HUDEP-2 (cell line): ENCODE results near the gene SYNPO2L.
A peak's percentile ranks its signal among the peaks of the same experiment; 100 is the strongest.
"Not testable (repeated sequence)": the region's sequence is repeated elsewhere in the genome, so short reads cannot be mapped to it uniquely, and the experiment has no call there.

Experiments used
- DNase-seq, 76 experiments: peaks; one replicate each; lab custom pipeline; 2025; ENCODE audit not compliant: unreplicated experiment in 76 of 76; lab: John Stamatoyannopoulos, UW

The SYNPO2L gene

GRCh38 chr10:73655990-73656298 lies at the start of gene SYNPO2L:
Gene SYNPO2L, minus strand, starts transcription at chr10:73656029. Its CDS starts 107 bp downstream, at chr10:73655922.
- no peak for DNase-seq

- DNase-seq, result peak in 1 of 76 experiments; percentile 9
Observed at GRCh38 chr10:73703924-73704323, 48.1 kb upstream of the SYNPO2L start.

- not testable (repeated sequence) for DNase-seq
Observed at GRCh38 chr10:73698819-73699218, 43.0 kb upstream of the SYNPO2L start.

GRCh38 chr10:73697675-73698159 lies 41.9 kb upstream of the SYNPO2L start, which contains the start of gene AGAP5:
Gene AGAP5, minus strand, starts transcription at chr10:73698109. Its CDS starts 354 bp downstream, at chr10:73697755.
- DNase-seq, result not testable (repeated sequence)

- not testable (repeated sequence) for DNase-seq
Observed at GRCh38 chr10:73695302-73695701, 39.5 kb upstream of the SYNPO2L start.

GRCh38 chr10:73690755-73691154 lies 34.9 kb upstream of the SYNPO2L start:
- not testable (repeated sequence) for DNase-seq

GRCh38 chr10:73689596-73689995 lies 33.8 kb upstream of the SYNPO2L start:
- DNase-seq, result not testable (repeated sequence)

GRCh38 chr10:73687641-73688040 lies 31.8 kb upstream of the SYNPO2L start:
- peak in 10 of 76 experiments; percentile 0 to 58 (median 26) for DNase-seq

GRCh38 chr10:73674546-73674945 lies 18.7 kb upstream of the SYNPO2L start:
- not testable (repeated sequence) for DNase-seq

- DNase-seq, result not testable (repeated sequence)
Observed at GRCh38 chr10:73668378-73668777, 12.5 kb upstream of the SYNPO2L start.

GRCh38 chr10:73666153-73666809 lies 10.5 kb upstream of the SYNPO2L start:
- DNase-seq, result not testable (repeated sequence)

- not testable (repeated sequence) for DNase-seq
Observed at GRCh38 chr10:73665581-73665980, 9.8 kb upstream of the SYNPO2L start.

- peak in 6 of 76 experiments; percentile 3 to 26 (median 12) for DNase-seq
Observed at GRCh38 chr10:73664156-73665040, 8.6 kb upstream of the SYNPO2L start.

GRCh38 chr10:73663621-73664020 lies 7.8 kb upstream of the SYNPO2L start:
- DNase-seq, result not testable (repeated sequence)

GRCh38 chr10:73662705-73663104 lies 6.9 kb upstream of the SYNPO2L start:
- DNase-seq, result not testable (repeated sequence)

GRCh38 chr10:73655257-73655989 lies 406 bp downstream of the SYNPO2L start:
- peak in 9 of 76 experiments; percentile 2 to 25 (median 11) for DNase-seq

GRCh38 chr10:73653701-73654100 lies 2.1 kb downstream of the SYNPO2L start:
- peak in 17 of 76 experiments; percentile 6 to 56 (median 20) for DNase-seq

GRCh38 chr10:73653195-73653594 lies 2.6 kb downstream of the SYNPO2L start:
- no peak for DNase-seq

- no peak for DNase-seq
Observed at GRCh38 chr10:73650537-73651331, 5.1 kb downstream of the SYNPO2L start.
